GM12801 (cell line): Measurements from ENCODE around the gene TNFRSF1A.

ENCODE experiments used
- CTCF ChIP-seq: IDR thresholded peaks from one replicate; pipeline ENCODE4 v1.5.1; 2011; ENCODE audit warnings: control low read depth; ENCODE audit not compliant: insufficient read length; ENCODE audit errors: extremely low read depth

The TNFRSF1A gene

GRCh38 chr12:6330999-6331714 is 10.7 kb downstream of the TNFRSF1A start:
- TF ChIP-seq CTCF = no peak

- TF ChIP-seq CTCF = no peak
Observed at GRCh38 chr12:6330192-6330591, 11.7 kb downstream of the TNFRSF1A start.

GRCh38 chr12:6329703-6330064 is 12.2 kb downstream of the TNFRSF1A start:
- no peak for TF ChIP-seq CTCF

DNA sequence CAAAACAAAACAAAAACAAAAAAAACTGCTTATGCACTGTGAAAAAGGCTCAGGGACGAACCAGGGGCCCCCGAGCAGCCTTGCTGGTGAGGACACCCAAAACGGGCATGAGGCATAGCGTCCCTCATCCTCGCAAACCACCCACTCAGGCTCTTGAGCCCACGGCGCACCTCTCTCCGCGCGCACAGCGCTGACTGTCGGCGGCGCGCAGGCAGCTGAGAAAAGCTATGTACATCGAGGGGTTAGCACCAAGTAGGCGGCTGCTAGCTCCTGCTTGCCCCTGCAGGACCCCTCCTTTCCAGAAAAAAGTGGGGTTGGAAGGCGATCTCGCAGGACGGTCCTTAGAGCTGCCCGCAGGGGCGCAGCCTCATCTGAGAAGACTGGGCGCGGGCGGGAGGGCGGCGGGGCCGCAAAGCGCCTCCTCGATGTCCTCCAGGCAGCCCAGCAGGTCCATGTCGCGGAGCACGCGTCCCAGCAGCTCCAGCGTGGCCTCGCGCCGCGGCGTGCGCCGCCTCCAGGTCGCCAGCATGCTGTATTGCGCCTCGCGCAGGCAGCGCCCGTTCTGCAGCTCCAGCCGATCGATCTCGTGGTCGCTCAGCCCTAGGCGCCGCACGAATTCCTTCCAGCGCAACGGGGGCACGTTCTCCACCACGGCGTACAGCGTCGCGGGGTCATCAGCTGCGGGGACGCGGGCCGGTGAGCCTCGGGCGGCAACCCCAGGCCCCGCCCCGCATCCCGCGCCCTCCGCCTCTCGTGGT is 12.8 kb downstream of the TNFRSF1A start:
- TF ChIP-seq CTCF = no peak

- no peak for TF ChIP-seq CTCF
Observed at GRCh38 chr12:6328045-6328779, 13.7 kb downstream of the TNFRSF1A start.

DNA sequence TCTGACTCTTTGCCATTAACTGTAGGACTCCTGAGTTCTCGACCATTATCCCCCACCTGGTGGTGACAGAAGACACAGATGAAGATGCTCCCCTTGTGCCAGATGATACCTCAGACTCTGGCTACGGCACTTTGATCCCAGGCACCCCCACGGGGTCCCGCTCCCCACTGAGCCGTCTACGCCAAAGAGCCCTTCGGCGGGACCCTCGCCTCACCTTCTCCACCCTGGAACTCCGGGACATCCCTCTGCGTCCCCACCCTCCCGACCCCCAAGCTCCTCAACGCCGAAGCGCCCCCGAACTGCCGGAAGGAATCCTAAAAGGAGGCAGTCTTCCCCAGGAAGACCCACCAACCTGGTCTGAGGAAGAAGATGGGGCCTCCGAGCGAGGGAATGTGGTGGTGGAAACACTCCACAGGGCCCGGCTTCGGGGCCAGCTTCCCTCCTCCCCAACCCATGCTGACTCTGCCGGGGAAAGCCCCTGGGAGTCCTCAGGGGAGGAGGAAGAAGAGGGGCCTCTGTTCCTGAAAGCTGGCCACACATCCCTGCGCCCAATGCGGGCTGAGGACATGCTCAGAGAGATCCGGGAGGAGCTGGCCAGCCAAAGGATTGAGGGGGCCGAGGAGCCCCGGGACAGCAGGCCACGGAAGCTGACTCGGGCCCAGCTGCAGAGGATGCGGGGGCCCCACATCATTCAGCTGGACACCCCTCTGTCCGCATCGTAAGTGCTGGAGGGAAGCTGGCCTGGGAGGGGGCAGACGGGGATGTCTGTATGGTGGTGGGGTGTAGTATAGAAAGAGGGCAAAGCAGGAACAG is 14.4 kb downstream of the TNFRSF1A start:
- TF ChIP-seq CTCF = no peak
